Amniotic epithelial cell (primary cell): ENCODE results near the gene GLIS2.
A peak's percentile ranks its signal among the peaks of the same experiment; 100 is the strongest.
"Not testable (repeated sequence)": the region's sequence is repeated elsewhere in the genome, so short reads cannot be mapped to it uniquely, and the experiment has no call there.

Experiments used
- DNase-seq: peaks from one replicate; pipeline ENCODE4 v3.0.0-alpha.2; 2010; ENCODE audit warnings: low read depth

GLIS2 gene

DNA sequence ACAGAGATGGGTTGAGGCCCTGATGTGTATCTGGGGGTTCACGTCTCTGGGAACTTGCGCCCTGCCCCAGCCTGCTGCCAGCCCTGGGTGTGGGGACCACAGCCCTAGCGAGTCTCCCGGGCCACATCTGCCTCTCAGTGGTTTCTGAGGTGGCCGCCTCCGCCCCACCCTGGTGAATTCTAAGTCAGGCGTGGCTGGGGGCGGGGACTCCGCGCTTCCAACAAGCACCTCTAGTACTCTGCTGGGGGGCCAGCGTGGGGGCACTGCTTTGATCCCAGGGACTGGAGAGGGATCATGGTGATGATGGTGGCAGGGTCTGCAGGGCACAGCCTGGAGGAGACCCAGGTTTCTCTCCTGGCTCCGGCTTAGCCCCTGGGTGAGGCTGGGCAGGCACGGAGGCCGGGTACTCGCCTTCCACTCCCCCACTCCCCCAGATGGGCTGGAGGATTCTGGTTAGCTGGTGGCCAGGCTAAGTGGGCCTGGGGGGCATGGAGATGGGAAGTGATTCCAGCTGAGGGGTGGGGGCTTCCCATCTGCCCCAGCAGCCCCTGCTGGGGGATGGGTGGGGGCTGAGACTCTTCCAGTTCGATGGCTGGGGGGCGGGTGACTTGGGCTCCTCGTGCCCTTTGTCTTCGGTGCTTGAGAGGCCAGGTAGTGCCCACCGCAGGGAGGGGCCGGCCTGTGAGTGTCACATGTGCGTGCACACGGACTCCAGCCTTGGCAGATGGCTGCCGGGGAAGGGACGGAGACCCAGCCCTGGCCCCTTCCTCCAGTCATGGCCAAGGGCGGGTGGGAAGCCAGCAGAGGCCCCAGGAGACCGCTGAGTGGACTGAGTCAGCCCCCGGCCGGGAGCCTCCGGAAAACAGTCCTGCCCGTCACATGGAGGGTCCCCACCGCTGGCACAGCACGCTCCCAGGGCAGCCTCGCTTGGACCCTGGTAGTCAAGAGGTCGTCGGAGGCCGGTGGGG lies 3.9 kb downstream of the GLIS2 start:
- no peak for DNase-seq

DNA sequence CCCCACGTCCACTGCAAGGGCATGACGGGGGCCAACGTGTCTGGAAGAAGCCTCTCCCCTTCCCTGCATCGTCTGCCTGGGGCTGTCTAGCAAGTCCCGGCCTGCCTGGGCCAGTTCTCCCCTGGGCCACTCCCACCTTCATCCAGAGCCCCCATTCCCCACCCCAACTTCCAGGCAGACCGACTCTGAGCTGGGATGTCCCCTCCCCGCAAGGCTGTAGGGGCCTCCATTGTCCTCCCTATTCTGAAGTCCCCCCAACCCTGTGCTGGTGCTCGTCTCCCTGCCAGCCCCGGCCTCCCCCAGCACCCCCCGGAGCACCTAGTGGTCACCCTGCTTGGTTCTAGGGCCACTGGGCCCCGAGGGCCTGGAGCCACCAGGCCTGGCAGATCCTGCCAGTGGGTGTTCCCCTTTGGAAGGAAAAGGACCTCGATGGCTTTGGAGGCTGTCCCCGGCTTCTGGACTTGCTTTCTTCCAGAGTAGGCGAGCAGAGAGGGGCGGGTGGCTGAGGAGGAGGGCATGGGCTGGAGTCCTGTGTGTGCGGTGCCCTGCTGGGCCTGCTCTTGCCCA lies 4.8 kb downstream of the GLIS2 start:
- no peak for DNase-seq

DNA sequence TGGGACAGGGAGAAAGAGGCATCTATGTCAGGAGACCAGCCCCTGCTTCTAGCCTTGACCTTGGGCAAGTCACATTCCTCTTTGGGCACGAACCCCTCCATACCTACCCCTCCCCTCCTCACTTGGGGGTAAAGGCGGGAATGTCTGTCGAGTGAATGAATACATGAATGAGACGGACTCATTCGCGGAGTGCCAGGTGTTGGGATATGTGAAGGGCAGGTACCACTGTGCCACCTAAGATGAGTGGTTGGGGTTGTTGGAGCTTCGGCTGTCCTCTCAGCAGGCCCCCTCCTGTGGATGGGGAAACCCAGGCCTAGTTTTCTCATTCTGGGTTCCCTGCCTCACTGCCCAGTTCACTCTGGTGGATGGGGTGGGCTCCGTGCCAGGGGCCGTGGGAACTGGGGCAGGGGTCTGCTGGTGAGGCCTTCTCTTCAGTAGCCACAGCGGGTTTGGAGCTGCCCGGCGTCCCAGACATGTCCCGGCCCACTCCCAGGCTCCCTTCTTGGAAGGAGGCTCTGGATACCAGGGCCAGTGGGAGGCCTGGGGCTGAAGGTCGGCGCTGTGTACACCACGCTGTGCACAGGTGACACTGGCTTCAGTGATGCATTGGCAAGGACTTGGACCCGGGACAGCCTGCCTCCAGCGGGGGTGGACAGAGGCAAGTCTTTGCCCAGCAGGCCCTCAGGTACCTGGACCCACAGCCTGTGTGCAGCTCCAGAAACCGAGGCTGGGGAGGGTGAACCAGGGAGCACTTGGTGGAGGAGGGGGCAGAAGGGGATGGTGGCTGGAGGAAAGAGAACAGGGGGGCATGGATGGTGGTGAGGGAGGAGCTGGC lies 5.6 kb downstream of the GLIS2 start:
- DNase-seq = no peak

DNA sequence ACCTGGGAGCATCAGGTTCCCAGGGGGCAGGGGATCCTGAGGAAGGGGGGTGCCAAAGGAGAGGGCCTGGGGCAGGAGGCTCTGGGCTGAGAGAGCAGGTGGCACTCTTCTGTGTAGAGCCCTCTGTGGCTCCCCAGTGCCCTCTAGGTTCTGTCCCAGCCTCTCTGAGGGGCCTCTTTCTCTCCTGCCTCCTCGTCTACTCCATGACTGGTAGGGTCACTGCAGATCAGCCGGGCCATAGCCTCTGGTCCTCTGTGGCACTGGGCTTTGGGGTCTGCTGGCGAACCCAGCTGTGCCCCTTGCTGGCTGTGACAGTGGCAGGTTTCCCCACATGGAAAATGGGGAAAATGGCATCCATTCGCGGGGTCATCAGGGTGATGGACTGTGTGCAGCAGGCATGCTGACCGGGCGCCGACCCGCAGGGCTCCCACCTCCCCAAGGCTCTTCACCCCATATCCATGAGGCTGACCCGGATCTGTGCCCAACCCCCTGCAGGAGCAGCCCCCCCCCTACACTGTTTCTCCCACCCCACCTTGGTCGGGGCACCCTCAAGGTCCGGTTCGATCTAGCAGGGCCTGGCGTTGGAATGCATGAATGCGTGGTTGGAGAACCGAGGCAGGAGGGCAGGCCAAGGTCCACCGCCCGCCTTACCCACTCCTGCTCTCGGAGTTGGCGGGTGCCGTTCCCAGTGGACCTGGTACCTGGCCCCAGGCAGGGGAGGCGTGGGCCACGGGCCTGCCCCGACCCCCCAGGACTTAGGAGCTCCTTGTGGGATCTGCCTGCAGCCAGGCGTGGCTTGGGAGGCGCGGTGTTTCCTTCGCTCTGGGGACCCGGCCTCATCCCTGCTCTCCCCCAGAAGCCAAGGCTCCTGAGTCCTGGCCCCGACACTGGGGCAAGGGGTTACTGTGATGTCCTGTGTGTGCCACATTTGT lies 6.5 kb downstream of the GLIS2 start:
- DNase-seq = no peak

DNA sequence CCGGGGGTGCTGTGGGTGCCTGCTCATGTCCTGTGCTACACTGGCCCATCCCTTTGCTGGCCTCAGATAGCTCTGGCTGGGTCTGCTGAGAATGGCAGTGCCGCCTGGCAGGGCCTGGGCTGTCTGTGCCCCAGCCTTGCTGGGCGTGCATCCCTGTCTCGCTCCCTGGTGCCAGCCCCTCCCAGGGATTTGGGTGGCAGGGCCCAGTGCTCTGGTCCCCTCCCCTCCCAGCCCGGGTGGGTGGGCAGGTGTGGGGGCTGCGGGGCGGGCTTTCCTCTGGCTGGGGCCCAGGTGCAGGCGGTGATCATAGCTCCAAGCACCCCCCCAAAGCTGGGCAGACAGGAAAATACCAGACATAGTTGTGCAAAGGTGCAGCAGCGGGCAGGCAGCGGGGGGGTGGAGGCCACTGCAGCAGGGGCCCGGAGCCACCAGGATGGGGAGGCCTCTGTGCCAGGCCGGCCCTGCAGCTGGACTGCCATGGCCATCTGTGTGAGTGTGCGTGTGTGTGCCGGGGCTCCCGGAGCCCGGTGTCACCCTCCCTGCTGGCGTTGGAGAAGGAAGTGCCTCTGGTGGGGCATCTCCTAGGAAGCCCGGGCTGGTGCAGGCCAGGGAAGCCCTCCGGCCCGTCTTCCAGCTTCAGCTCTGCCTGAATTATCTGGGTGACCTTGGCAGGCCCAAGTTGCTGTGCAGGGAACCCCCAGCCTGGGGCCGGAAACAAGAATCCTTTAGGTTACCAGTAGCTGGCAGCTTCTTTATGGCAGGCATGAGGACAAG lies 7.4 kb downstream of the GLIS2 start:
- no peak for DNase-seq

DNA sequence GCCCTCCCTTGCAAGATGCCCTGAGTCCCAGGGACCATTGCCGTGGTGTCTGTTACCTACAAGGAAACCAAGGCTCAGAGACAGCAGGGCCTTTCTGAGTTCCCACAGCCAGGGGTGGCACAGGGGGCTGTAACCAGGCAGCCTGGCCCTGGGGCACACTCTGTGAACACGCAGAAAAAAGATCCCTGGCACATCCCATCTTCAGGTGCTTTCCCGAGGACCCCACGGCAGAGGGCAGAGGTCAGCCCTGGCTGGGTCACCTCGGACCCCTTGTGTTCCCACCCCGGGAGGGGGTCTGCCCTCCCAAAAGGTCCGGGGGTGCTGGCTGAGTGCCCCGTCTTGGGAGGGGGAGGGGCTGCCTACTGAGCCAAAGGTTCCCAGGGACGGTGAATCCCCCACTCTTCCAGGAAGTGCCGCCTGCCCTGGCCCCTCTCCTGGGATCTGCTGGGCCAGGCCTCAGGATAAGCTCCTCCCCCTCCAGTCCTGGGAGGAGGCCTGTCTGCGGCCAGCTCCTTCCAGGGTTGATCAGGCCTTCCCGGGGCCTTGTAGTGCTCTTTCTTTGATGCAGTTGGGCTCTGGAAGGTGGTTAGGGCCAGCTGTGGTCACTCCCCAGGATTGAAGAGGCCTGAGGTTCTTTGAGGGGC lies 8.1 kb downstream of the GLIS2 start:
- peak; percentile 65 for DNase-seq

DNA sequence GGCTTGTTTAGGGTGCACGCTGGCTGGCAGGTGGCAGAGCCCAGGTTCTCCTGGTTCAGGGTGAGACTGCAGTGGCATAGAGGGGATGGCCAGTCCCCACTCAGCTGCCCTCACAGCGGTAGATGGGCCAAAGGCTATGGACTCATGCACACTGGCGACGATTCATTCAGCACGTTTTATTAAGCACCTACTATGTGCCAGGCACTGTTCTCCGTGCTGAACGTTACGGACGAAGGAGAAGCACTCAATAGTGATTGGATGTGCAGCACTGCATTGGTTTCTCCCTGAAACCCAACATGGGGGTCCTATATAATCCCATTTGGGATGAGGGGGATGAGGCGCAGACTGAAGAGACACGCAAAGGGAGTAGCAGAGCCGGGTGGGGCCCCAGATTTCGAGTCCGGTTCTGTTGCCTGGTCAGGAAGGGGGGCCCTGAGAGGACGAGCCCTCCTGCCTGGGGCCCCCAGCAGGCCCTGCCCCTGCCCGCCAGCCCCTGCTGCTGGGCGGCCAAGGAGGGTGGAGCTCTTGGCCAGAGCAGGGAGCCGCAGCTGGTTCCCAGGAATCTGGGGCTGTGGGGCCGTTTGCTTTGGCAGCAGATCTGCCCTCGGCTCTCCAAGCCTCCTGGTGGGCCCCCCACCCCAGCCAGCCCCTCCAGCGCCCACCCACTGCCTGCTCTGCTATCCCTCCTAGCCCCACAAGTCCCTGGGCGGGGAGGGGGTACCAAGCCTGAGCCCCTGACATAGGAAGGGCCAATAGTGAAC lies 8.8 kb downstream of the GLIS2 start:
- no peak for DNase-seq

DNA sequence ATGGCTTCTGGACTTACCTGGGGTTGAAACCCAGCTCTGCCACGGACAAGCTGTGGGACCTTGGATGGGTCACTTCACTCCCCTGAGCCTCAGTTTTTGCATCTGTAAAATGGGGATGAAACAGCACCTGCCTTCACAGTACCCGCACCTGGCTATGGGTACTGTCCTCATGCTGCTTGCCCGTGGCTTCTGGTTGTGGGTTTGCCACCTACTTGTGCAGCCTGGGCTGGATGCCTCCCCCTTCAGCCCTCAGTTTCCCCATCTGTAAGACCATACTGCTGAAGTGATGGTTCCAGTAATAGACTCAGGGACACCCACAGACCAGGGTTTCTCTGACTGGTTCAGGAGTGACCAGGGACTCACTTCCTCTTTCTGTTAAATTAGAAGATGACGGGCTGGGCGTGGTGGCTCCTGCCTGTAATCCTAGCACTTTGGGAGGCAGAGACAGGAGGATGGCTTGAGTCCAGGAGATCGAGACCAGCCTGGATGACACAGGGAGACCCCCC lies 9.4 kb downstream of the GLIS2 start:
- DNase-seq = no peak

DNA sequence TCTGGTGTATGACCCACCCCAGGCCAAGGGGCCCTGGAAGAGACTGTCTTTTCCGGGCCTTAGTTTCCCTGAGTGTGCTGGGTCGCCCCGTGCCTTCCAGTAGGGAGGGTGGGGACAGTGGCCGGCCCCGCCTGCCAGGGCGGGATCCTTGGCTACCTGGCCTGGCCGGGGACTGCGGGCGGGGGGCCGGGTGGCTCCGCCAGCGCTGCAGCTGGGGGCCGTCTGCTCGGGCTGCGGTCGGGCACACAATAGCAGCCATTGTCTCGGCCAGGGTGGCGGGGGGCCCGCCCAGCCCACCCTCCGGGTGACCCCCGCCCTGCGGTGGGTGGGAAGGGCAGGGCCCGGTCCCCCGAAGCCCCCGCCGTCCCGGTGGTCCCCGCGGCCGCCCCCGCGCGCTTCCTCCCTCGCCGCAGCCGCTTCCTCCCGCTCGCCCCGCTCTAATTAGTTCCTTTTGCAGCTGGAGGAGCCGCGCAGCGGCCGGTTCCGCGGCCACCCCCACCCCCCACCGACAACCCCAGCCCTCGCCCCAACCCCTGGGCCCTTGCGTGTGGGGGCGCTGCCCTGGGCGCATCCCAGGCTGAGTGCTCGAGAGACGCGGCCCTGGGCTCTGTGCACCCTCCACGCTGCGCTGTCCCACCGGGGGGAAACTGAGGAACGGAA lies 11.6 kb downstream of the GLIS2 start:
- DNase-seq = no peak

DNA sequence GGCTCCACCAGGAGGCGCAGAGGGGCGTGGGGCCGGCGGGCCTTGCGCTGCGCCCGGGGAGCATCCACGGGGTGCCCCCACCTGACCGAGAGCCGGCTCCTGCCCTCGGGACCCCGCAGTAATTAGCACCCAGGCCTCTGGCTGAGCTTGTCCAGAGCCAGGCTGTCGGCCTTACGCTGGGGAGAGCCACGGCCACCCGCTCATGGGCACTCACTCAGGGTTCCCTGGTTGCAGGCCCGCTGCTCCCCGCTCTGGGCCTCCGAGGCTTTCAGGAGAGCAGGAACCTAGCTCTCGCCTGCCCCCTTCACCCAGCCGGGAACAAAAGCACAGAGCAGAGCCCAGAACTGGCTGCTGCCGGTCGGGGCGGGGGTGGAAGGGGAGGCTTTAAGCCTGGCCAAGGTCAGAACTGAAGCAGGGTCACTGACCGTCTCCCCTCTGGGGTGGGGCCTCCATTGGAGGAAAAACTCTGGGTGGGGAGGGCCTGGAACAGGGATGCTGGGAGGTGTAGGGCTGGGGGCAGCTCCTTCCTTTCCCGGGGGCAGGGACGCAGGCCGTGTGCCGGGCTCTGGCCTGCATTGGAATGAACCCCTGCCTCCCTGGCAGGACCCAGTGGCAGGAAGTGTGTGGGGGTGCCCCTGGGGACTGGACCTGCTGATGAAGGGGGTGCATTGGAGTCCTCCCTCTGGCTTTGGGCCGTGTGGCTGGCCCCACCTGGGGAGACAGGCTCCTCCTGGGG lies 12.3 kb downstream of the GLIS2 start:
- peak; percentile 76 for DNase-seq

DNA sequence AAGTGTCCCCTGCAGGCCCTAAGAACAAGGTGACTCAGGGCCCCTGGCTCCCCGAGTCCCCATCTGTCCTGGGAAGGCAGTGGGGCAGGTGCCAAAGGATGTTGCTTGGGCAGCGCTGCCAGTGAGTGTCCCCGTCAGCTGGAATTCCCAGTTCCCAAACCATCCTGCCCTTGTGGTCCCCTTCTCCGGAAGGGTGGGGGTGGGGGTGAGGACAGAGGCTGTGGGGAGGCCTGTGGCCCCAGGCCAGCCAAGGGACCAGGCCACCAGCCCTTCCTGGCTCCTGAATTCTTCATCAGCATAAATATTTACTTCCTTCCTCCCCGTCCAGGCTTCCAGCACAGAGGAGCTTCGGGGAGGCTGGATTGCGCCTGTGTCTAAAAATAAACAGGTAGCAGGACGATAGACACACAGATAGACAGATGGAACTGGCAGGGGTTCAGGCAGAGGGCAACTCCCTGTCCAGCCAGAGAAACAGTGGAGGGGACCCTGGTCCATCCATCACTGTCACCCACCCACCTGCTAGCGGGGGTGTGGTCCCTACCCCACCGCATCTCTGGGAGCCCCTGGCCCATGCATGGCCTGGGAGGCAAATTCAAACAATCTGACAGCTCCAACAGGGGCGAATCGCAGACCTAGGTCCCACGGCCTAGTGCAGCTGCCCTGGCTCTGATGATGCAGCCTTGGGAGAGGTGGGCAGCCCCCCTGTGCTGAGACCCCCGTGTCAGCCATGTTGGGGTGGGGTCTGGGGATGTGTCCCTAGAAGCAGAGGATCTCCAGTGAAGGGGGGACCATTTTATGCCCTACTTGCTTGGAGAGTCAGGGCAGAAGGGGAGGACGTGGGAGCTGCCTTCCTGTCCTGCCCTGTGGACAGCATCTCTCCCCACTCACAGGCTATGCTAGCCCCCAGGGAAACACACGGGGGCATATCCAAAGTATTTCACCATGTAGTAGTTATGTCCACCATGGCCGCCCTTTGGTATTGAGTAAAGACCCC lies 13.2 kb downstream of the GLIS2 start:
- no peak for DNase-seq

DNA sequence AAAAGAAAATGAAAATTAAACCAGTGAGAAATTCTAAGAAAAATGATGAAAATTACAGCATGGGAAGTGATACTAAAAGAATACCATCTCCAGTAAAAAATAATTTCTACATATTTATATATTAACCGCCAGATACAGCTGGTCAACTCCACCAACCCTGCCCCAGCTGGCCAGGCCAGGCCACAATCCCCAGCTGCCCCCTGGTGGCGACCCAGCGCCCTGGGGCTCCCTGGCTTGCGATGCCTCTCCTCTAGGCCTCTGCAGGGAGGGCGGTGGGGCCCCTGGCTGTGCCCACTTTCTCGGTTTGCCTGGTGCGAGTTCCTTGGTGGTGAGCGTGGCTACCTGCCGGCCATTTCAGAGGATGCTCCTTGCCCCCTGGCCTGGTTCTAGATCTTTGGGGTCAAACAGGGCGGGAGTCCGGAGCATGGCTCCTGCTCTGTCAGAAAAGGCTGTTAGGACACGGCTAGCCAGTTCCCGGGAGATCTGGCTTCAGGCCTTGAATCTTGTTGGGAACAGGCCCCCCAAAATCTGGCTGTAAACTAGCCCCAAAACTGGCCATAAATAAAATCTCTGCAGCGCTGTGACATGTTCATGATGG lies 14.5 kb downstream of the GLIS2 start:
- DNase-seq = peak; percentile 54

DNA sequence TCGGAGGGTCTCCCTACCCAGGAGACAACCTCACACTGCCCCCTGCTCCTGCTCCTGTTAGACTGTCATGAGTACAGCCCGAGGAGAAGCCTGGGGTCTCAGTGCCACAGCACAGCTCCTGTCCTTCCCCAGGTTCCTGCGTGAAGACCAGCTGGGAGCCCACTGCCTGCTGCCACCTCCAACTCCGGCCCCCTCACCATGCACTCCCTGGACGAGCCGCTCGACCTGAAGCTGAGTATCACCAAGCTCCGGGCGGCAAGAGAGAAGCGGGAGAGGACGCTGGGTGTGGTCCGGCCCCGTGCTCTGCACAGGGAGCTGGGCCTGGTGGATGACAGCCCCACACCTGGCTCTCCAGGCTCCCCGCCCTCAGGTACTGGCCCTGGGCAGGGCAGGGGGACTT lies 16.2 kb downstream of the GLIS2 start:
- DNase-seq = no peak

DNA sequence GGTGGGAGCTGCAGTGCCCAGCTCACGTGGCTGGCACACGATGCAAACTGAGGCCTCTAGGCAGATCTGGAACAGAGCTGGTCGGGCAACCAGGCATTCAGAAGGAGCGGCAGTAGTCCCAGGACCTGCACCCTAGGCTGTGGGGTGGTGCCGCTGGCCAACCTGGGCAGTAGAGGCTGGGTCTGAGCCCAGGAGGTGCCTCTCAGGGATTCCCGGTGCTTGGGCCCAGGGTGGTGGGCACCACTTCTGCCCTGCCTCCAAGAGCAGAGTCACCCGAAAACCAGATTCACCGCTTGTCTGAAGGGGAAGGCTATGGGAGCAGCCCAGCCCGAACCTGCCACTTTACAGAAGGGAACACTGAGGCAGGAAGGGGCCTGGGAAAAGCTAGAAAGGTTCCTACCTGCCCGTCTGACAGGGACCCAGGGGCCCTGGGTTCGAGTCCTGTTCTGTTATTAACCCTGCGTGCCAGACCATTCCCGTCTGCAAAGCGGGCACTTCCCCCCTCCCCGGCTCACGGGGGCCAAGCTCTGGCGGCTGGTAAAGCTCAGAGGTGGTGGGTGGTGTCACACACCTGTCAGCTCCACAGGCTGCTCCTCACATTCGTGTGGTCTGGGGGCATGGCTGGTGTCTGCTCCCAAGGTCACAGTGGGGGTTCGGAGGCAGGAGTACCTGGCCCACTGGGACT lies 16.9 kb downstream of the GLIS2 start:
- no peak for DNase-seq

DNA sequence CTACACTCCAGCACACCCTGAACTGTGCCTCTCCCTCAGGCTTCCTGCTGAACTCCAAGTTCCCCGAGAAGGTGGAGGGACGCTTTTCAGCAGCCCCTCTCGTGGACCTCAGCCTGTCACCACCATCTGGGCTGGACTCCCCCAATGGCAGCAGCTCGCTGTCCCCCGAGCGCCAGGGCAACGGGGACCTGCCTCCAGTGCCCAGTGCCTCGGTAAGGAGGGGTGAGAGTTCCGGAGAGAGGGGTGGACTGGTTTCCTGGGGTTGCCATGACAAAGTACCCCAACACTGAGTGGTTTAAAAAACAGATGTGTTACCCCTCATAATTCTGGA lies 17.4 kb downstream of the GLIS2 start:
- no peak for DNase-seq

DNA sequence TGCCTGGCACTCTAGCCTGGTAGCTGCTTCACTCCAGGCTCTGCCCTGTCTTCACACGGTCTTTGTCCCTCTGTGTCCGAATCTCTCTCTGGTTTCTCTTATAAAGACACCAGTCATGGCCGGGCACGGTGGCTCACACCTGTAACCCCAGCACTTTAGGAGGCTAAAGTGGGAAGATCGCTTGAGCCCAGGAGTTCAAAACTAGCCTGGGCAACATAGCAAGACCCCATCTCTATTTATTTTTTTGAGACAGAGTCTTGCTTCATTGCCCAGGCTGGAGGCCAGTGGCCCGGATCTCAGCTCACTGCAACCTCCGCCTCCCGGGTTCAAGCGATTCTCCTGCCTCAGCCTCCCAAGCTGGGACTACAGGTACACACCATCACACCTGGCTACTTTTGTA lies 17.8 kb downstream of the GLIS2 start:
- DNase-seq = not testable (repeated sequence)
